ENCODE measurements around the gene PNMA8A. TPM values are rescaled to one million over a fixed set of nuclear protein-coding genes. Genes with fewer than 3 reads are reported as not detected.
"Not testable (repeated sequence)": the region's sequence is repeated elsewhere in the genome, so short reads cannot be mapped to it uniquely, and the experiment has no call there.

PNMA8A gene
- total RNA-seq, 1 donor from 2014 or later, result 25.8 TPM

- no peak for TF ChIP-seq CTCF (IDR thresholded peaks at IDR 0.05; ENCODE audit: unreplicated experiment)
- no peak overlapping the region for H3K27ac Mint-ChIP-seq
- H3K4me1 Mint-ChIP-seq, result peaks cover 12% of the 10 kb centered on the region
- H3K9me3 Mint-ChIP-seq, result peaks cover 8% of the 10 kb centered on the region
- no peak overlapping the region for H3K4me3 Mint-ChIP-seq
- no peaks in the 10 kb centered on the region for H3K27me3 Mint-ChIP-seq (ENCODE audit: low read depth)
- peaks cover 3% of the 10 kb centered on the region for H3K36me3 Mint-ChIP-seq
- DNase-seq (ENCODE audit: low spot score in 2 of 2, unreplicated experiment in 2 of 2), result no peak
Measured at GRCh38 chr19:46447006-46447405, 24.4 kb downstream of the PNMA8A start.

- no peak overlapping the region for H3K27ac Mint-ChIP-seq
- TF ChIP-seq CTCF (IDR thresholded peaks at IDR 0.05; ENCODE audit: unreplicated experiment), result no peak
- no peak for DNase-seq (ENCODE audit: low spot score in 2 of 2, unreplicated experiment in 2 of 2)
- peaks cover 8% of the 10 kb centered on the region for H3K9me3 Mint-ChIP-seq
- no peak overlapping the region for H3K4me3 Mint-ChIP-seq
- H3K36me3 Mint-ChIP-seq, result peaks cover 3% of the 10 kb centered on the region
- H3K27me3 Mint-ChIP-seq (ENCODE audit: low read depth), result no peaks in the 10 kb centered on the region
- peaks cover 17% of the 10 kb centered on the region for H3K4me1 Mint-ChIP-seq
Measured at GRCh38 chr19:46446021-46446420, 25.3 kb downstream of the PNMA8A start.

- Mint-ChIP-seq H3K9me3 (no peaks in the 10 kb centered on the region), H3K4me3 (no peak overlapping the region), H3K27ac (peak overlapping the region; percentile 79), H3K27me3 (ENCODE audit: low read depth) (no peaks in the 10 kb centered on the region), H3K36me3 (no peaks in the 10 kb centered on the region), H3K4me1 (peaks cover 17% of the 10 kb centered on the region)
- TF ChIP-seq CTCF (IDR thresholded peaks at IDR 0.05; ENCODE audit: unreplicated experiment), result no peak
- DNase-seq (ENCODE audit: low spot score in 2 of 2, unreplicated experiment in 2 of 2), result no peak
Measured at GRCh38 chr19:46442808-46443450, 28.4 kb downstream of the PNMA8A start.

GRCh38 chr19:46441866-46442265, 29.5 kb downstream of the PNMA8A start:
- H3K4me3 Mint-ChIP-seq, result no peak overlapping the region

GRCh38 chr19:46435689-46436088, 35.7 kb downstream of the PNMA8A start:
- H3K36me3 Mint-ChIP-seq; H3K27me3 Mint-ChIP-seq (ENCODE audit: low read depth); DNase-seq (ENCODE audit: low spot score in 2 of 2, unreplicated experiment in 2 of 2); H3K27ac Mint-ChIP-seq; H3K4me1 Mint-ChIP-seq; H3K4me3 Mint-ChIP-seq; H3K9me3 Mint-ChIP-seq: not testable (repeated sequence)

More at GRCh38 chr19:46441866-46442265, 29.5 kb downstream of the PNMA8A start:
- H3K4me1 Mint-ChIP-seq, result peaks cover 13% of the 10 kb centered on the region
- no peaks in the 10 kb centered on the region for H3K9me3 Mint-ChIP-seq
- no peaks in the 10 kb centered on the region for H3K27me3 Mint-ChIP-seq (ENCODE audit: low read depth)
- no peak for DNase-seq (ENCODE audit: low spot score in 2 of 2, unreplicated experiment in 2 of 2)
- TF ChIP-seq CTCF (IDR thresholded peaks at IDR 0.05; ENCODE audit: unreplicated experiment), result no peak
- H3K36me3 Mint-ChIP-seq, result no peaks in the 10 kb centered on the region
- peak overlapping the region; percentile 75 for H3K27ac Mint-ChIP-seq

GRCh38 chr19:46435009-46435408, 36.4 kb downstream of the PNMA8A start:
- Mint-ChIP-seq H3K27me3 (ENCODE audit: low read depth) (peaks cover 8% of the 10 kb centered on the region), H3K36me3 (no peaks in the 10 kb centered on the region), H3K27ac (no peak overlapping the region), H3K4me3 (no peak overlapping the region), H3K4me1 (no peaks in the 10 kb centered on the region), H3K9me3 (no peaks in the 10 kb centered on the region)
- DNase-seq (ENCODE audit: low spot score in 2 of 2, unreplicated experiment in 2 of 2), result no peak
- no peak for TF ChIP-seq CTCF (IDR thresholded peaks at IDR 0.05; ENCODE audit: unreplicated experiment)

GRCh38 chr19:46433470-46433869, 37.9 kb downstream of the PNMA8A start:
- DNase-seq (ENCODE audit: low spot score in 2 of 2, unreplicated experiment in 2 of 2), result not testable (repeated sequence)

More at GRCh38 chr19:46433470-46433869, 37.9 kb downstream of the PNMA8A start:
- not testable (repeated sequence) for H3K36me3 Mint-ChIP-seq, H3K4me1 Mint-ChIP-seq, H3K27ac Mint-ChIP-seq, H3K9me3 Mint-ChIP-seq, H3K4me3 Mint-ChIP-seq
- H3K27me3 Mint-ChIP-seq (ENCODE audit: low read depth), result peaks cover 17% of the 10 kb centered on the region

All from mesothelial cell of epicardium (in vitro differentiated cells).